GM12878 (cell line): Measurements from ENCODE around the gene OR2T12. TPM values are rescaled to one million over a fixed set of nuclear protein-coding genes. Genes with fewer than 3 reads are reported as not detected.

Experiments used
- ATAC-seq: fragments of 200-7000 bp; cut with Tn5 transposase; 3 replicates; pipeline ENCODE4 v1.9.1; 2020; ENCODE audit warnings: mild to moderate bottlenecking, moderate library complexity
- BruUV-seq: library from RNA; stranded (reverse); fragments of 400-500 nt; replicated peaks from 2 replicates; lab custom pipeline; 2021; lab: Mats Ljungman, UMichigan
- CTCF ChIA-PET: fragments of 300-600 bp; sonication (Branson Sonifier 250); formaldehyde crosslinking; extraction: SDS; loops from one replicate; lab custom pipeline; 2021; ENCODE audit warnings: inconsistent platforms; lab: Yijun Ruan, JAX
- POLR2A ChIA-PET: fragments of 350-600 bp; formaldehyde crosslinking; extraction: SDS; loops from one replicate; lab custom pipeline; 2021; ENCODE audit warnings: inconsistent platforms; lab: Charles Lee
- RAD21 ChIA-PET: fragments of 300-600 bp; sonication (Branson Sonifier 250); formaldehyde crosslinking; loops from one replicate; lab custom pipeline; 2023; ENCODE audit warnings: antibody characterized with exemption; ENCODE audit not compliant: unreplicated experiment; lab: Charles Lee
- SMC1A ChIA-PET: fragments of 300-600 bp; sonication (Branson Sonifier 250); formaldehyde crosslinking; loops from one replicate; lab custom pipeline; 2023; ENCODE audit not compliant: unreplicated experiment, uncharacterized antibody; lab: Charles Lee
- DNase-seq: peaks from one replicate; pipeline ENCODE4 v3.0.0-alpha.2; 2011; ENCODE audit warnings: low read depth, low spot score
- FAIRE-seq: peaks from 3 replicates; lab custom pipeline; 2011; peaks lifted over from hg19 to GRCh38; lab: Jason Lieb, UNC
- H2AFZ ChIP-seq: 2 replicates; pipeline ENCODE4 v1.6.0; 2011; ENCODE audit warnings: low read depth, low read length, control low read depth; ENCODE audit not compliant: control insufficient read depth
- H3K27ac ChIP-seq: 2 replicates; pipeline ENCODE4 v1.5.1; 2011; ENCODE audit warnings: control low read depth; ENCODE audit not compliant: control insufficient read depth, insufficient read depth
- H3K27me3 ChIP-seq, 2 experiments: replicated peaks in 1 of 2; 2 replicates each; pipeline versions ENCODE4 v1.6.0 to v1.6.1; 2011; ENCODE audit warnings: low read length in 1 of 2; ENCODE audit not compliant: control insufficient read depth in 2 of 2, insufficient read depth in 2 of 2
- H3K36me3 ChIP-seq, 2 experiments: 2 replicates each; pipeline ENCODE4 v1.5.1; 2011; ENCODE audit warnings: low read length in 1 of 2; ENCODE audit not compliant: control insufficient read depth in 2 of 2, insufficient read depth in 2 of 2
- H3K4me1 ChIP-seq: 2 replicates; pipeline ENCODE4 v1.6.1; 2011; ENCODE audit warnings: mild to moderate bottlenecking, low read length, moderate library complexity, mixed read lengths; ENCODE audit not compliant: control insufficient read depth, insufficient read depth
- H3K4me2 ChIP-seq: 2 replicates; pipeline ENCODE4 v1.6.0; 2011; ENCODE audit warnings: control low read depth; ENCODE audit not compliant: control insufficient read depth, insufficient read depth
- H3K4me3 ChIP-seq: fragments of 200-600 bp; sonication (generic); 2 replicates; pipeline ENCODE4 v1.5.1; 2016
- H3K79me2 ChIP-seq: 2 replicates; pipeline ENCODE4 v1.6.0; 2011; ENCODE audit warnings: low read length; ENCODE audit not compliant: control insufficient read depth, insufficient read depth
- H3K9ac ChIP-seq: 2 replicates; pipeline ENCODE4 v1.8.0; 2011; ENCODE audit warnings: low read length, control low read depth, mixed read lengths; ENCODE audit not compliant: control insufficient read depth, insufficient read depth
- H3K9me3 ChIP-seq: replicated peaks from 3 replicates; pipeline ENCODE4 v1.5.1; 2011; ENCODE audit warnings: mild to moderate bottlenecking, low read length; ENCODE audit not compliant: control insufficient read depth, insufficient read depth
- H4K20me1 ChIP-seq: 2 replicates; pipeline ENCODE4 v1.6.0; 2011; ENCODE audit not compliant: control insufficient read depth, insufficient read depth
- CREB1 ChIP-seq: IDR thresholded peaks from 2 replicates; pipeline ENCODE4 v1.6.1; 2012; ENCODE audit warnings: low read depth, mild to moderate bottlenecking, inconsistent platforms
- IKZF1 ChIP-seq: fragments of 450-650 bp; conservative IDR thresholded peaks from 2 replicates; pipeline ENCODE4 v1.6.1; 2017; ENCODE audit warnings: antibody characterized with exemption, mild to moderate bottlenecking
- JUND ChIP-seq: IDR thresholded peaks from 2 replicates; pipeline ENCODE4 v1.6.1; 2012; ENCODE audit warnings: low read depth, mild to moderate bottlenecking, low read length, improper control_type of control experiment, moderate library complexity
- NFXL1 ChIP-seq: fragments of 450-650 bp; IDR thresholded peaks from 2 replicates; pipeline ENCODE4 v1.6.1; 2017; ENCODE audit warnings: antibody characterized with exemption, mild to moderate bottlenecking, borderline replicate concordance
- NFYA ChIP-seq: IDR thresholded peaks from 2 replicates; pipeline ENCODE4 v1.6.1; 2011; ENCODE audit warnings: low read depth, mild to moderate bottlenecking, low read length, improper control_type of control experiment, borderline replicate concordance
- POLR2AphosphoS2 ChIP-seq: IDR thresholded peaks from 2 replicates; pipeline ENCODE4 v1.6.1; 2011; ENCODE audit warnings: low read depth, mild to moderate bottlenecking, low read length, improper control_type of control experiment, moderate library complexity
- STAT1 ChIP-seq: fragments of 450-650 bp; conservative IDR thresholded peaks from 2 replicates; pipeline ENCODE4 v1.6.1; 2014; ENCODE audit warnings: antibody characterized with exemption, mild to moderate bottlenecking
- SUZ12 ChIP-seq: fragments of 200-600 bp; sonication (generic); IDR thresholded peaks from one replicate; pipeline ENCODE4 v1.6.1; 2018; ENCODE audit warnings: antibody characterized with exemption, mild to moderate bottlenecking; ENCODE audit not compliant: unreplicated experiment
- TBL1XR1 ChIP-seq: IDR thresholded peaks from 2 replicates; pipeline ENCODE4 v1.6.1; 2012; ENCODE audit warnings: low read depth, low read length, improper control_type of control experiment
- ZBTB40 ChIP-seq: fragments of 450-650 bp; IDR thresholded peaks from 2 replicates; pipeline ENCODE4 v1.6.1; 2016; ENCODE audit warnings: mild to moderate bottlenecking, moderate library complexity, borderline replicate concordance
- WGBS: methylation state at CpG from one replicate; pipeline ENCODE4 v1.1.6; 2016; ENCODE audit warnings: low lambda C conversion rate; ENCODE audit not compliant: insufficient replicate concordance, insufficient coverage; ENCODE audit errors: missing lambda C conversion rate; 5-methylcytosine and 5-hydroxymethylcytosine counted together
- in situ Hi-C: fragments of 300-500 bp; cut with MboI; formaldehyde crosslinking; loops from 9 replicates; pipeline ENCODE4 v1.14.3; 2018; ENCODE audit warnings: mixed read lengths
- intact Hi-C: fragments of 100-400 bp; cut with micrococcal nuclease; formaldehyde crosslinking; loops from one replicate; pipeline ENCODE4 v1.14.2; 2022; ENCODE audit not compliant: unreplicated experiment
- polyA plus RNA-seq, 11 experiments: library from polyadenylated mRNA; depleted of rRNA in 4 of 11; unstranded in 6 of 11; stranded (reverse) in 5 of 11; fragments of >200 nt; fragmentation: Nextera tagmentation in 4 of 11; fragmentation: Illumina TruSeq in 1 of 11; extraction: Ambion mirVana in 4 of 11; extraction: Trizol in 1 of 11; gene quantifications; 1 replicate in 1 of 11; 2 replicates in 10 of 11; pipeline versions ENCODE4 v1.2.1 to v1.2.3, GENCODE V29; 2011 to 2016; ENCODE audit warnings: inconsistent platforms in 2 of 11, missing spikeins in 2 of 11, low read depth in 1 of 11
- total RNA-seq, 4 experiments: library from RNA; depleted of rRNA in 3 of 4; stranded (reverse); fragments of >200 nt in 3 of 4; fragmentation: Illumina TruSeq in 1 of 4; extraction: Trizol in 1 of 4; gene quantifications; 2 replicates each; pipeline versions ENCODE4 v1.2.1 to v1.2.3, GENCODE V29; 2013 to 2021
- TF ChIP-seq, protein P1 (sequence below): IDR thresholded peaks from 2 replicates; pipeline ENCODE4 v1.6.1; 2011; ENCODE audit warnings: borderline replicate concordance, low read depth, mild to moderate bottlenecking, moderate library complexity, low read length; ENCODE audit not compliant: insufficient read depth, poor library complexity, severe bottlenecking
- TF ChIP-seq, protein P2 (sequence below): IDR thresholded peaks from 2 replicates; pipeline ENCODE4 v1.6.1; 2011; ENCODE audit warnings: low read depth, low read length, improper control_type of control experiment, borderline replicate concordance

Gene OR2T12
- total and polyA plus RNA-seq, 10 of the 15 experiments (the other 5 are each of a cell fraction or from before 2014, with no cell fraction given) = not detected

DNA sequence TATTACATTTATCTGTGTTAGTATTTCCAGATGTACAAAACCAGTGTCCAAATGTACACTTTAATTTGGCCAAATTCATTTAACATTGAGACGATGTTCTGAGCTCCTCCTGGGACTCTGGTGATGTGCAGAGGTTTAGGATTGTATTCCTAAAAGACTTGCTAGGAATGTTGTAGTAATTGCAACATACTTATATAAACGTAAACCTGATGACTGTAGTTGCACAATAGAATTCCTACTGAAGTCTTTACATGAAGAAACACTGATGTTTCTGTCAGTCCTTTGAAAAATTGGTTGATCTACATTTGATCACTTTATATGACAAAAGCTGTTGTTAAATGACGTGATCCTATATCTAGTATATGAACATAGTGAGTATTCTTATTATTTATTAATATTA, 40.2 kb upstream of the OR2T12 start:
- Histone ChIP-seq H3K36me3 (no peaks in the 10 kb centered on the region), H4K20me1 (no peaks in the 10 kb centered on the region), H3K4me2 (no peak overlapping the region), H3K27ac (no peak overlapping the region), H2AFZ (no peak overlapping the region), H3K4me1 (no peaks in the 10 kb centered on the region), H3K9ac (no peak overlapping the region), H3K79me2 (no peaks in the 10 kb centered on the region), H3K4me3 (no peak overlapping the region), H3K27me3 (no peaks in the 10 kb centered on the region), H3K9me3 (no peaks in the 10 kb centered on the region)
- ChIA-PET RAD21 (no interaction called here), CTCF (no interaction called here), POLR2A (no interaction called here), SMC1A (no interaction called here)
- no TSS peak for BruUV-seq
- no peak for ATAC-seq
- DNase-seq = no peak
- in situ Hi-C loops = no loop called here
- FAIRE-seq = no peak
- no peak for TF ChIP-seq CREB1
- intact Hi-C loops = no loop called here
- 4% methylated on average over 3 of the region's 3 CpGs for WGBS

DNA sequence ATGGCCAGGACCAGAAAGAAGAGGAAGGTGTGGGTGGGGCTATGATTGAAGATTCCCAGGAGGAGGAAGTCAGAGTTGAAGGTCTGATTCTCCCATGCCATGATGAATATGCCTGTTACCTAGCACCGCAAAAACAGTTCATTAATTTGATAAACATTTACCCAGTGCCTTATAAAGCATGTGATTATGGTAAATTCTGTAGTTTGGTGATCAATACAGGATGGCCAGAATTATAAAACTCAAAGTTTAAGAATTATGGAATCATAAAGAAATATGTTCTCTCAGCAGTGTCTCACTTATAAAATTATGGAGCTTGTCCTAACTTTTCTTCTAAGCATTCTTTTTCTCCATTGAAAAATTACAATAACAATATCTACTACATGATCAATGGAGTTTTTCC, 21.2 kb upstream of the OR2T12 start, which contains the start of gene OR2M7:
Gene OR2M7, minus strand, starts transcription at position 101 of the 400 bp plus-strand sequence. Its CDS starts 0 bp downstream, at position 101.
- intact Hi-C loops (no loop called here), in situ Hi-C loops (no loop called here)
- ChIA-PET CTCF (no interaction called here), SMC1A (no interaction called here), RAD21 (no interaction called here), POLR2A (no interaction called here)
- H3K27me3 ChIP-seq = no peaks in the 10 kb centered on the region
- H3K27ac ChIP-seq = no peak within 1 kb of the TSS
- ATAC-seq (no peak), FAIRE-seq (no peak), DNase-seq (no peak)
- BruUV-seq = no TSS peak
- no peak within 1 kb of the TSS for H3K4me2 ChIP-seq
- no peaks in the 10 kb centered on the region for H3K79me2 ChIP-seq
- H3K4me1 ChIP-seq = no peaks in the 10 kb centered on the region
- H2AFZ ChIP-seq = no peak within 1 kb of the TSS
- WGBS = 50% methylated on average over 1 of the region's 1 CpG
- H3K9me3 ChIP-seq = no peaks in the 10 kb centered on the region
- no peak within 1 kb of the TSS for H3K4me3 ChIP-seq
- no peaks in the 10 kb centered on the region for H4K20me1 ChIP-seq
- no peak within 1 kb of the TSS for H3K9ac ChIP-seq
- no peaks in the 10 kb centered on the region for H3K36me3 ChIP-seq
- TF ChIP-seq POLR2AphosphoS2 (no peak), STAT1 (no peak), IKZF1 (no peak), ZBTB40 (no peak), JUND (no peak), SUZ12 (no peak), TBL1XR1 (no peak), NFXL1 (no peak), NFYA (no peak)
- TF ChIP-seq, protein P1, sequence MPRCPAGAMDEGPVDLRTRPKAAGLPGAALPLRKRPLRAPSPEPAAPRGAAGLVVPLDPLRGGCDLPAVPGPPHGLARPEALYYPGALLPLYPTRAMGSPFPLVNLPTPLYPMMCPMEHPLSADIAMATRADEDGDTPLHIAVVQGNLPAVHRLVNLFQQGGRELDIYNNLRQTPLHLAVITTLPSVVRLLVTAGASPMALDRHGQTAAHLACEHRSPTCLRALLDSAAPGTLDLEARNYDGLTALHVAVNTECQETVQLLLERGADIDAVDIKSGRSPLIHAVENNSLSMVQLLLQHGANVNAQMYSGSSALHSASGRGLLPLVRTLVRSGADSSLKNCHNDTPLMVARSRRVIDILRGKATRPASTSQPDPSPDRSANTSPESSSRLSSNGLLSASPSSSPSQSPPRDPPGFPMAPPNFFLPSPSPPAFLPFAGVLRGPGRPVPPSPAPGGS = no peak
- TF ChIP-seq, protein P2, sequence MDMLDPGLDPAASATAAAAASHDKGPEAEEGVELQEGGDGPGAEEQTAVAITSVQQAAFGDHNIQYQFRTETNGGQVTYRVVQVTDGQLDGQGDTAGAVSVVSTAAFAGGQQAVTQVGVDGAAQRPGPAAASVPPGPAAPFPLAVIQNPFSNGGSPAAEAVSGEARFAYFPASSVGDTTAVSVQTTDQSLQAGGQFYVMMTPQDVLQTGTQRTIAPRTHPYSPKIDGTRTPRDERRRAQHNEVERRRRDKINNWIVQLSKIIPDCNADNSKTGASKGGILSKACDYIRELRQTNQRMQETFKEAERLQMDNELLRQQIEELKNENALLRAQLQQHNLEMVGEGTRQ = no peak
